BLaER1 treated with 17β-estradiol and CSF1 and Interleukin-3, amounts not matched to agents 10 nM and 100 nM (cell line): ENCODE results near the gene RNF113B.

ENCODE experiments used
- H3K27ac ChIP-seq, 11 experiments: shearing (Covaris generic); formaldehyde crosslinking; 2 replicates each; pipeline ENCODE4 v1.8.1; 2022
- H3K27me3 ChIP-seq, 11 experiments: shearing (Covaris generic); formaldehyde crosslinking; 2 replicates each; pipeline ENCODE4 v1.8.1; 2022
- H3K36me3 ChIP-seq, 11 experiments: shearing (Covaris generic); formaldehyde crosslinking; 2 replicates each; pipeline ENCODE4 v1.8.1; 2022
- H3K4me1 ChIP-seq, 10 experiments: shearing (Covaris generic); formaldehyde crosslinking; 2 replicates each; pipeline ENCODE4 v1.8.1; 2022
- H3K4me2 ChIP-seq, 11 experiments: shearing (Covaris generic); formaldehyde crosslinking; 2 replicates each; pipeline ENCODE4 v1.8.1; 2022
- H3K4me3 ChIP-seq, 10 experiments: shearing (Covaris generic); formaldehyde crosslinking; 2 replicates each; pipeline ENCODE4 v1.8.1; 2022
- H3K9ac ChIP-seq, 11 experiments: shearing (Covaris generic); formaldehyde crosslinking; 2 replicates each; pipeline ENCODE4 v1.8.1; 2022
- H3K9me3 ChIP-seq, 11 experiments: shearing (Covaris generic); formaldehyde crosslinking; replicated peaks in 1 of 11; 2 replicates each; pipeline ENCODE4 v1.8.1; 2022
- H4K20me1 ChIP-seq, 11 experiments: shearing (Covaris generic); formaldehyde crosslinking; 2 replicates each; pipeline ENCODE4 v1.8.1; 2022
- Cebpa-rat ChIP-seq, 11 experiments: shearing (Covaris generic); IDR thresholded peaks; 2 replicates each; pipeline ENCODE4 v1.8.1; 2022

Gene RNF113B

DNA sequence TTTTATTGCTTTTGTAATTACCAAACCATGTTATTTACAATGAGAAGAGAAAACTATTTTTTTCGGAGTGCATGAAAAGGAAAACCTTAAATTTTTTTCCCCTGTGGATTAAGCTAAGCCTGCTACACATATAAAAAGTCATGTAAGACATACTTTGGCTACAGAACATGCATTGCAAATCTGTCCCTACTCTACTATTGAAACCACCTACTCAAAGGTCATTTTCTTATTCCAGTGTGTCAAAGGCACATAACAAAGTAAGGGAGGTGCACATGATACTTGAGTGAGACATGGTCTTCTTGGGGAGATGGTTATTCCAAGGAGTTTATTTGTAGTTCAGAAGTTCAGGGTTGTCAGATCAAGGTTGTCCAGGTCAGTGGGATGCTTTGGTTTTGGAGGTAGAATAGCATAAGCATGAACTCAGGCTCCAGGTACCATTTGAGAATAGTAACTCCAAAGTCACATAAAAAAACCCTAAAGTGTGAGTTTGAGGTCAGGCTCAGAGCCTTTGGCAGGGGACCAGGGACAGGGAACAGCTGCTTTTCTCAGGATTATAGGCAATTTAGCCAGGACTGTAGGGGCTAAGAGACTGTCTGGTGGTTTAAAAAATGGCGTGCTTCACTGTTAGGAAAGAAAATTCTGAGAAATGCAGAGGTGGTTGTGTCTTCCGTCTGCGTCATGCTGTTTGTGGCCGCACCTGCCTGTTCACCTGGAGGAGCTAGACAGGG, 18.7 kb downstream of the RNF113B start:
- H3K27ac ChIP-seq, result no peak overlapping the region
- H4K20me1 ChIP-seq, result peaks cover 0 to 93% (median 0%) of the 10 kb centered on the region in 11 experiments; a peak in 7 of 22 replicates
- no peaks in the 10 kb centered on the region for H3K27me3 ChIP-seq
- H3K4me1 ChIP-seq, result peaks cover 8 to 13% (median 10%) of the 10 kb centered on the region in 10 experiments; a peak in 14 of 20 replicates
- TF ChIP-seq Cebpa-rat (IDR thresholded peaks at IDR 0.05), result no peak
- H3K36me3 ChIP-seq, result peaks cover 5 to 55% (median 21%) of the 10 kb centered on the region in 11 experiments; a peak in 17 of 22 replicates
- H3K9me3 ChIP-seq, result peaks cover 0 to 9% (median 5%) of the 10 kb centered on the region in 11 experiments; a peak in 7 of 22 replicates
- no peak overlapping the region for H3K4me2 ChIP-seq
- no peak overlapping the region for H3K4me3 ChIP-seq
- no peak overlapping the region for H3K9ac ChIP-seq

DNA sequence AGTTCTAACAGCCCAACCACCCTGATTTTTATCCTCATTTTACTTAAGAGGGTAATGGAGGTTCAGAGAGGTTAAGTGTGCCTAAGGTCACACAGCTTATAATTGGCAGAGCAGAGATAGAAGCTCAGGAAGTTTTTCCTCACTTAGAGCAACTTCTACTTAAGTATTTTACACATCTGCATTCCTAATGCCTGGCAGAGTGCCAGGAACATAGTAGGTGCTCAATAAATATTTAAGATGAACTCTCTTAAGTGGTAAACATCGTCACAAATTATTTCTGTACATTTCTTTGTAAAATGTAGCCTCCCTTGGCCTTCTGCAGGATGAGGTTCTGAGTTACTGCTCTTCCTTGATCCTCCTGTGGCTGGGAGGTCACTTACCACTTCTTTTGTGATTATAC, 19.5 kb downstream of the RNF113B start:
- Histone ChIP-seq H4K20me1 (peaks cover 0 to 90% (median 0%) of the 10 kb centered on the region in 11 experiments; a peak in 7 of 22 replicates), H3K27me3 (no peaks in the 10 kb centered on the region), H3K4me2 (peak overlapping the region in 5 of 11 experiments; percentile 13 to 54 (median 41); a peak in 6 of 22 replicates), H3K4me1 (peaks cover 8 to 13% (median 10%) of the 10 kb centered on the region in 10 experiments; a peak in 14 of 20 replicates), H3K9me3 (peaks cover 0 to 8% (median 2%) of the 10 kb centered on the region in 11 experiments; a peak in 7 of 22 replicates), H3K27ac (no peak overlapping the region), H3K9ac (no peak overlapping the region), H3K36me3 (peaks cover 5 to 48% (median 14%) of the 10 kb centered on the region in 11 experiments; a peak in 16 of 22 replicates), H3K4me3 (no peak overlapping the region)
- no peak for TF ChIP-seq Cebpa-rat (IDR thresholded peaks at IDR 0.05)

DNA sequence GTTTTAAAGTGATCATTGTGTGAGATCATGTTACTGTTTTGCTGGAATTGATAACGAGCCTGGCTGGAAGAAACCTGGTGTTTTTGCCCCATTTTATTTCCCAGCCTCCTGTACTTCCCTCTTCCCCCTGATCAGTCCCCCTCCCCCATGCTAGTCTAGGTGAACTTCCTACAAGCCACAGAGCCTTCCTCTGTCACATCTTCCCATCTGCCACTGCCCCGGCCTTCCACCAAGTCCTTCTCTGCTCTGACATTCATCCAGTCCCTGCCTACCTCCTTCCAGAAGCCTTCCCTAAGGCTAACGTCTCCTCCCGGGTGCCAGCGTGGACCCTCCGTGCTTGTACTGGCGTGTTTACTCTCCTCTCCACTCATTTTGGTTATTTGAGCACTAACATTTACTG, 19.9 kb downstream of the RNF113B start:
- peaks cover 8 to 13% (median 10%) of the 10 kb centered on the region in 10 experiments; a peak in 14 of 20 replicates for H3K4me1 ChIP-seq
- no peak overlapping the region for H3K4me3 ChIP-seq
- H3K27ac ChIP-seq, result no peak overlapping the region
- H4K20me1 ChIP-seq, result peaks cover 0 to 90% (median 0%) of the 10 kb centered on the region in 11 experiments; a peak in 7 of 22 replicates
- no peak overlapping the region for H3K9ac ChIP-seq
- H3K9me3 ChIP-seq, result peaks cover 0 to 8% (median 0%) of the 10 kb centered on the region in 11 experiments; a peak in 3 of 22 replicates
- H3K36me3 ChIP-seq, result peaks cover 5 to 43% (median 14%) of the 10 kb centered on the region in 11 experiments; a peak in 15 of 22 replicates
- H3K27me3 ChIP-seq, result no peaks in the 10 kb centered on the region
- H3K4me2 ChIP-seq, result peak overlapping the region in 8 of 11 experiments; percentile 0 to 54 (median 32); a peak in 13 of 22 replicates
- TF ChIP-seq Cebpa-rat (IDR thresholded peaks at IDR 0.05), result no peak

DNA sequence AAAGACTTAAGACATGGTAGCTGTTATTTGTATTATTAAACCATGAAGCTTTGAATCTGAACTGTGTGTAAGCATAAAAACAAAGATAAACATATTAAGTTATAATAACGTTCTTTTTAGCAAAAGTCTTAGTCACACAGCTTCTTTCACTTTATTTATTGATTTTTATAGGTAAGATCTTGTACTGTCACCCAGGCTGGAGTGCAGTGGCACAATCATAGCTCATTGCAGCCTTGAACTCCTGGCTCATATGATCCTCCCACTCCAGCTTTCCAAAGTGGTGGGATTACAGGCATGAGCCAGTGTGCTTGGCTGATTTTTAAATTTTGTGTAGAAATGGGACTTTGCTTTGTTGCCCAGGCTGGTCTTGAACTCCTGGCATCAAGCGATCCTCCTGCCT, 20.8 kb downstream of the RNF113B start:
- Histone ChIP-seq H3K27me3 (no peaks in the 10 kb centered on the region), H3K4me1 (peaks cover 8 to 13% (median 10%) of the 10 kb centered on the region in 10 experiments; a peak in 14 of 20 replicates), H3K9ac (no peak overlapping the region), H3K4me3 (no peak overlapping the region), H3K27ac (no peak overlapping the region), H4K20me1 (peaks cover 0 to 91% (median 0%) of the 10 kb centered on the region in 11 experiments; a peak in 7 of 22 replicates), H3K36me3 (peaks cover 5 to 35% (median 13%) of the 10 kb centered on the region in 11 experiments; a peak in 14 of 22 replicates), H3K9me3 (0 out of 22 replicates have a peak, but pooled peaks cover 0 to under 1% (median 0%) of the 10 kb centered on the region in 11 experiments), H3K4me2 (0 out of 22 replicates have a peak overlapping the region, but pooled peaks of 1 of the 11 experiments have one; percentile 54)
- no peak for TF ChIP-seq Cebpa-rat (IDR thresholded peaks at IDR 0.05)

DNA sequence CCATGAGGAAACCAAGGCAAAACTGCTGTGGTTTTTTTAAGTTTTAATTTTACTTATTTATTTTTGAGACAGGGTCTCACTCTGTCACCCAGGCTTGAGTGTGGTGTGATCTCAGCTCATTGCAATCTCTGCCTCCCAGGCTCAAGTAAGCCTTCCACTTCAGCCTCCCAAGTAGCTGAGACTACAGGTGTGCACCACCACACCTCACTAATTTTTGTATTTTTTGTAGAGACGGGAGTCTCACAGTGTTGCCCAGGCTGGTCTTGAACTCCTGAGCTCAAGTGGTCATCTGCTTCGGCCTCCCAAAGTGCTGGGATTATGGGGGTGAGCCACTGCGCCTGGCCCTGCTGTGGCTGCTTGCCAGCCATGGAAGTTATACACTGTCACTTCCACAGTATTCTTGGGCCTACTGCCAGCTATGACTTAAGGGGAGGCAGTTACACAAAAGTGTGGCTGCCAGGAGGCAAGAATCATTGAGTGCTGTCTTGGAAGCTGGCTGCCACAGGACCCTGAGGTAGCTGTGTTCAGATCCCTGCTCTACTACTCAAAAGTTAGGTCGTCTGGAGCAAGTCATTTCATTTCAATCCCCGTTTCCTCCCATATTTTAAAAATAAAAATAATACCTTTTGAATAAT, 21.5 kb downstream of the RNF113B start:
- H3K27ac ChIP-seq, result no peak overlapping the region
- peaks cover 0 to 92% (median 0%) of the 10 kb centered on the region in 11 experiments; a peak in 7 of 22 replicates for H4K20me1 ChIP-seq
- no peak for TF ChIP-seq Cebpa-rat (IDR thresholded peaks at IDR 0.05)
- H3K4me2 ChIP-seq, result no peak overlapping the region
- peaks cover 5 to 34% (median 13%) of the 10 kb centered on the region in 11 experiments; a peak in 13 of 22 replicates for H3K36me3 ChIP-seq
- no peaks in the 10 kb centered on the region for H3K9me3 ChIP-seq
- H3K4me3 ChIP-seq, result no peak overlapping the region
- no peak overlapping the region for H3K9ac ChIP-seq
- H3K4me1 ChIP-seq, result peaks cover 8 to 13% (median 10%) of the 10 kb centered on the region in 10 experiments; a peak in 14 of 20 replicates
- H3K27me3 ChIP-seq, result no peaks in the 10 kb centered on the region

DNA sequence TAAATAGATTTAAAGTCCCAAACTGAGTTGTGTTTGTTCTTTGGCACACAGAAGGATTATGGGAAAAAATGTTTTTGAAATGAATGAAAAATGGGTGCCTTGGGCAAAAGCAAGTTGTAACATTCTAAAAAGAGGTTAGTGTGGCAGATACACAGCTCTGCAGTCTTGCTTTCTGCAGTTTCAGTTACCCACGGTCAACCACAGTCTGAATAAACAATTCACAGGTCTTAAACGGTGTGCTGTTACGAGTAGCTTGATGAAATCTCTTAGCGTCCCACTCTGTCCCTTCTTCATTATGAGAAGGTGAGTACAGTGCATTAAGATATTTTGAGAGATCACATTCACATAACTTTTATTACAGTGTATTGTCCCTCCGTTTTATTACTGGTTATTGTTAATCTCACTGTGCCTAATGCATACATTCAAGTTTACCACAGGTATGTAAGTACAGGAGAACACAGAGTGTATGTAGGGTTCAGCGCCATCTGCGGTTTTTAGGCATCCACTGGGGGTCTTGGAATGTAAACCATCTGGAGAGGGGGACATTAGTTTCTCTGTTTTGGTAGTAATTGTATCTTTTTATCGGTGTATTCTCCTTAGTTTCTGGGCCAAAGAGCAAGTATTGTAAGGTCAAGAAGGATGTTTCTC, 26.1 kb downstream of the RNF113B start:
- Histone ChIP-seq H4K20me1 (peaks cover 0 to 88% (median 9%) of the 10 kb centered on the region in 11 experiments; a peak in 15 of 22 replicates), H3K9ac (no peak overlapping the region), H3K36me3 (peaks cover 3 to 39% (median 14%) of the 10 kb centered on the region in 11 experiments; a peak in 13 of 22 replicates), H3K4me3 (no peak overlapping the region), H3K9me3 (0 out of 22 replicates have a peak, but pooled peaks cover 0 to 5% (median 0%) of the 10 kb centered on the region in 11 experiments), H3K4me2 (no peak overlapping the region), H3K27ac (no peak overlapping the region), H3K27me3 (no peaks in the 10 kb centered on the region), H3K4me1 (peaks cover 6 to 25% (median 21%) of the 10 kb centered on the region in 10 experiments; a peak in 16 of 20 replicates)
- no peak for TF ChIP-seq Cebpa-rat (IDR thresholded peaks at IDR 0.05)

DNA sequence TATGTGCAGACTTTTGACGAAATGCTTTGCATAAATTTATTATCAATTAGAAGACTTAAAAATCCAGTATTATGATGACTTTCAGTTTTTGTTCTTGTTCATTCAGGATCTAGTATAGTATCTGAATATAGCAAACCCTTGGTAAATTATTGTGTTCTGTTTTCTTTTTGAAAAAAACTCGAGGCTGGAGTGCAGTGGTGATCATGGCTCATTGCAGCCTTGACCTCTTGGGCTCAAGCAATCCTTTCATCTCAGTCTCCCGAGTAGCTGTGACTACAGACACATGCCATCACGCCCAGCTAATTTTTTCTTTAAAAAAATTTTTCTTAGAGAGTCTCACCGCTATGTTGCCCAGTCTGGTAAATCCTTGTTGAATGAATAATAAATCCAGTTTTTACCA, 29.5 kb downstream of the RNF113B start:
- Histone ChIP-seq H3K4me2 (peak overlapping the region in 4 of 11 experiments; percentile 13 to 95 (median 28); a peak in 4 of 22 replicates), H4K20me1 (peaks cover 0 to 79% (median 13%) of the 10 kb centered on the region in 11 experiments; a peak in 15 of 22 replicates)

More for the DNA sequence above, 29.5 kb downstream of the RNF113B start:
- Histone ChIP-seq H3K27ac (no peak overlapping the region), H3K4me1 (peaks cover 23 to 47% (median 40%) of the 10 kb centered on the region in 10 experiments), H3K27me3 (peaks cover 0 to 5% (median 2%) of the 10 kb centered on the region in 11 experiments; a peak in 16 of 22 replicates), H3K4me3 (no peak overlapping the region), H3K9ac (no peak overlapping the region), H3K9me3 (0 out of 22 replicates have a peak, but pooled peaks cover 0 to 5% (median 0%) of the 10 kb centered on the region in 11 experiments), H3K36me3 (peaks cover 0 to 16% (median 7%) of the 10 kb centered on the region in 11 experiments; a peak in 4 of 22 replicates)
- no peak for TF ChIP-seq Cebpa-rat (IDR thresholded peaks at IDR 0.05)
